Nucleus accumbens (tissue), 56 donors: Measurements from ENCODE around the gene NFASC.

Experiments
- DNase-seq, 56 donors: peaks; one replicate each; lab custom pipeline; 2025; lab: John Stamatoyannopoulos, UW

Gene NFASC

DNA sequence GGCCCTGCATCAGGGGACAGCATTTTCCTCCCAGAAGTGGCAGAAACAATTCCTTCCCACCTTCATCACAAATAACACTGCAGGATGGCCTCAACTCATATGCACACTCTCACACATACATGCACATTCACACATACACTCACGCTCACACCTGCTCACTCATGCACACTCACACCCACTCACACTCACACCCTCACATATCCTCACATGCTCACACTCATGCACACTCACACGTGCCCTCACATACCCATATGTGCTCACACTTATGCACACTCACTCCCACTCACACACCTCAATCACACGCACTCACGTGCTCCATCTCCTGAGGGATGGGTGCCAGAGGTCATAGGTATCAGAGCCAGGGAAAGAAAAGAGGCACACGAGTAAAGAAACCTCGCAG, 77.1 kb downstream of the NFASC start:
- no peak for DNase-seq

- peak in 6 of 56 donors; percentile 12 to 28 (median 26) for DNase-seq
Observed at GRCh38 chr1:204950353-204951001, 79.8 kb downstream of the NFASC start.

GRCh38 chr1:204958317-204959307, 88.0 kb downstream of the NFASC start:
- no peak for DNase-seq

- DNase-seq: peak in 6 of 56 donors; percentile 20 to 42 (median 27)
Observed at GRCh38 chr1:204959374-204959773, 88.7 kb downstream of the NFASC start.

DNA sequence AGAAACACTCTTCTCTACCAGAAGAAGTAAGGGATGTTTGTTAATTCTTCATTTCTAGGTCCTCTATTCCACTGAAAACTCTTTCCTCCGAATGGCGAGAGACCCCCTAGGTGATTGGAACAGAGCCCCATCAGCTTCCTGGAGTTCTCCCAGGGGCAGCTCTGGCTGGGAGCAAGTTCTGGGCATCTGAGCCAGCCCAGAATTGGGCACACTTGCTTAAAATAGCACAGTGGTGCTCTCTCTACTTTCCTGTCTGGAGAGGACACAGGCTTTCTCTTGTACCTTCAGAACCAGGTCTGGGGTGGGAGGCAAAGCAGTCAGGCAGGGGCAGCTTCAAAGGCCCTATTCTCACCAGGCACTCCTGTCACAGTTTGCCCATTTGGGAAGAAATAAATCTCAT, 89.2 kb downstream of the NFASC start:
- DNase-seq: peak in 1 of 56 donors; percentile 6

DNA sequence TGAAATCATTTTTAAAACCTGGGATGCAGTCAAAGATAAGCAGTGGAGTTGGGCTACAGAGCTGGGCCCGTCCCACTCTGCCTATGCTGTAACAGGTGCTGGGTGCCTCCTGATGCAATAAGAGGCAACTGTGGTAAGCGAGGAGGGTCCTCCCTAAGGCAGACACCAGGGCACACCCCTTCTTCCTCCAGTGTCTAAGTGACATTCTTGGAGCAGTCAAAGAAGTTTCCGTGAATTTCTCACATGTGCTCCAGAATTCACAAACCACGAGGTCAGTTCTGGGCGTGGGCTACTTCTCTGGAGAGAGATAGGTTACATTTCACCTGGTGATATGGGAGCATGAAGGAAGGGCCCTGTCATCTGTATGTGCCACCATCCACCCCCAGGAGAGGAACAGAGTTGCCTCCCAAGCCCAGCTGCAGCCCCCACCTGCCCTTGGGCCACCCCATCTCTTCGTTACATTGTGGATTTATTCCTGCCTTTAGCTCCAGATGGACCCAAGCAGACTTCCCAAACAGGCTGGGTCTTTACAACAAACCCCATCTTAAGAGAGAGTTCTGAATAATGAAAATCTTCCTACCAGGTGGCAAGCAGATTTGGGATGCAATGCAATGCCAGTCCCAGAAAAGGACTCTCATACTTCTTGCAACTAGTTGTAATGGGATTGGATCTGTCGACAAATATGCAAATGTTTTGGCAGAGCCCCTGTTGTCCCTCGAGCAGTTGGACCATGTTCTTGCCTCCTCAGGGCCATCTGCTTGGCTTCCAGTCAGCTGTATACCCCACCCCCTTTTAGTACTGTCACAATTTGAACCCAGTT, 89.9 kb downstream of the NFASC start:
- DNase-seq: no peak

DNA sequence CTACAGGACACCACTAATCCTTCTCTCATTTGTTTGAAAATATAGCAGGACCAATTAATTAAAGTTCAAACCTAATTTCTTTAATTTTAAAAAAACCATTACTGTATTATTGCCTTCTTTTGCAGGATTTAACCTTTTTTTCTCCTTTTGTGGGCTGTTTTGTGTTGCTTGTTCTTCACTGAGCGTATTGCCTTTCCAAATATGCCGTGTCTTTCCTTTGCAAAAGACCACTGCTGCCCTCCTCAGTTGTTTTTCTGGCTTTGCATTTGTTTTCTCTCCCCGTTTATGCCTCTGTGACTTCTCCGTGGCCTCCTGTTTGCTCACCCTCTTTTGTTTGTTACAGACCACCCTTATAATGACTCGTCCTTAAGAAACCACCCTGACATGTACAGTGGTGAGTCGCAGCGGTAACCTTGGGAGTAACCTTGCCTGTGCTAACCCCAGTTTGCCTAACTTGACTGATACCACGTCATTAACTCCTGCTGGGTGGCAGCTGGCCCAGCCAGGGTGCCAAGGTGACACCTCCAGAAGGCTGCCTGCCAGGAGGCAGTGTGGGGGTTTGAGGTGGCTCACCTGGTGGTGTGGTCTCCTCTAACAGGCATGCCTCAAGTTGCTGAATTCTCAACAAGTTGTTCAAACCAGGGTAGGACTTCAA, 91.2 kb downstream of the NFASC start:
- no peak for DNase-seq

DNA sequence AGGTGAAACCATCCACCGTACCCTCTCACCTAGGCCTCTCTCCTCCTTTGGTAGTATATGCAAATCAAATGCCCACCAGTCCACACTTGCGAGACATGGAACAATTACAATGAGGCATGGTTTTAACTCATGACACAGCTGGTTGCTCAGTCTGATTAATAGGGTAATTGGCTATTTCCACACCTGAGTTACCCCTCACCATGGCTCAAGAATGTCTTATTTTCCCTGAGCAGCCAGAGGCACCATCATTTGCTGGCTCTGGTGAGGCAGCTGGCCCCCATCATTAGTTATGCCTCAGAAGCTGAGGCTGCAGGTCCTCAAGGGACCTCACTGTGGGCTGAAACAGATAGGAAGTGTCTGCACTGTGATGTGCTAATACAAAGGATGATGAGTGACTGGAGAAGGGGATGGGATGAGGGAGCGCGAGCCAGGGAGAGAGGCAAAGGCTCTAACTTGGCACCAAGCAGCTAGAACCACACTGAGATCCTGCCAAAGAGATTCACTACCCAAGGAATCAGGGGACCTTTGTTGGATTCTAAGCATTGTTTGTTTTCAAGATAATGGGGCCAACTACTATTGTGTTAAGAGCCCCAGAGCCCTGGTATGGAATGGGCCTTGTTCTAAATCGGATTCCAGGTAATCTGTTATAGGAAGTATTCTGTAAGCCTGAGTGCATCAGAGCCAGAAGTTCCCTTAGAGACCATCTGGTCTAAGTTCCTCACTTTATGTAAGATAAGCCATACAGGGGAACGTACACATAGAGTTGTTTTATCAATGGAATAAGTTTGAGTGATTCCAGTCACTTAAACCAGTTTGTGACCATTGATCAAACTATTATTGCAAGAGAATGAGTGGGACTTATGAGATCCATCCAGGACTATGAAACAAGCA, 92.3 kb downstream of the NFASC start:
- DNase-seq: no peak

- no peak for DNase-seq
Observed at GRCh38 chr1:204967451-204967850, 96.8 kb downstream of the NFASC start.

DNA sequence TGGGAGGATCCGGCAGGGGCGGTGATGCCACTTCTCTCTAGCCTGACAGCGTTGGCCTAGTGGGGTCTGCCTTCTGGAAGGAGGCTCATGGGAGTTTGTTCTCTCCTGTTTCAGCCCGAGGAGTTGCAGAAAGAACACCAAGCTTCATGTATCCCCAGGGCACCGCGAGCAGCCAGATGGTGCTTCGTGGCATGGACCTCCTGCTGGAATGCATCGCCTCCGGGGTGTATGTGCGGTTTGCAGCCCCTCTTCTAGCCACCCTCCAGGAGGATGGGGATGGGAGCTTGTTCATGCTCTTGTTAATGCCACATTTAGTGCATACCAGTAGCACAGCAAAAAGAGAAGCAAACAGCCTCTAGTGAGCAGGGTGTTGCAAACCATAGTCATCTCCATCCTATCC, 97.5 kb downstream of the NFASC start:
- no peak for DNase-seq

- DNase-seq: no peak
Observed at GRCh38 chr1:204968951-204969350, 98.3 kb downstream of the NFASC start.

DNA sequence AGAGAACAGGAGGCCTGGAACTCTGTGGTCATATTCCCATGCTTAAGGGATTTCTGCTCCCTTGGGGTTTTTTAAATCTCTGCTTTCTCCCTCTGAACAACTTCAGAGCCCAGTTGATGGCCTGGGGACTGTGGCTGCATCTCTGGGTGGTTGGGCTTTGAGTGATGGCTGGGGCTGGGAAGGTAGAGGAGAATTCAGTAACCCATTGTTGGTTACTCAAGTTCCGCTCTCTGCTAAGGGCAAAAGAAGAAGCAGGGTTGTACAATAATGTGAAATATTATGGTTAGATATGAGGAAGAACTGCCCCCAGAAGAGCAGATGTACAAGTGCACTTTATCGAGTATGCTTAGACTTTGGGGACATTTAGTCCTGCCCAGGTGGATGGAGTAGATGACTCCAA, 100.3 kb downstream of the NFASC start:
- DNase-seq: no peak

DNA sequence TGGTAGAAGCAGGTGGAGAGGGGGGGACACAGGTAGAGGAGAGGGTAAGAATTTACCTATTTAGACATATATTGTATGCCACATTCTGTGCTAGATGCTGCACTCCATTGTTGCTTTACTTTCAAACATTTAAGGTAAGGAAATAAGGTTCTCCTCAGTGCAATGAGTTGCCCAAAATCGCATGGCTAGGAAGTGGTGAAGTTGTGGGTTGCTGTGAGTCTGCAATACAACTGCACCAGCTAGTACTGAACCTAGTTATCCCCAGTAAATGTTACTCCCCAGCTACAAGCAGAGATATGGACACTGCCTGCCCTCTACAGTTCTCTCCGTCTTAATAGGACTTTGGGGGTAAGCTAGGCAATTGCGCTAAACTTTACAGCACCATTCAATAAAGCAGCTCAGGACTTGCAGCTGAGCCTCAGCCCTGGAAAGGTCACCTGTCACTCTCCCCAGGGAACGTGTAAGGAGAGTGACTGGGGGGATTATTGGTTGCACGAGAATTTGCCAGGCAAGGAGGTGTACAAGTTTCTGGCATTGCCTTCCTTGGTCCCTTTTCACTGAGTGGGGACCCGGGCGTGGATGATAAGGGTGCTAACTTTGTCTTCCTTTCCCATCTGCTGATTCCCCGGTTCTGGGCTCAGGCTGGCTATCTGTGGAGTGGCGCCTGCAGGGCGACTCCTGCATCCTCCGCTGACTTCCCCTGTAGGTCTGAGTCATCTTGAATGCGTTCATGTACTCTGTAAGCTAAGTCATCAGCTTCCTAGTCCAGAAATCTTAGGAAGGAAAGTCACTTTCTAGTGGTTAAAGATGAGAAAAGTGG, 101.1 kb downstream of the NFASC start:
- no peak for DNase-seq

DNA sequence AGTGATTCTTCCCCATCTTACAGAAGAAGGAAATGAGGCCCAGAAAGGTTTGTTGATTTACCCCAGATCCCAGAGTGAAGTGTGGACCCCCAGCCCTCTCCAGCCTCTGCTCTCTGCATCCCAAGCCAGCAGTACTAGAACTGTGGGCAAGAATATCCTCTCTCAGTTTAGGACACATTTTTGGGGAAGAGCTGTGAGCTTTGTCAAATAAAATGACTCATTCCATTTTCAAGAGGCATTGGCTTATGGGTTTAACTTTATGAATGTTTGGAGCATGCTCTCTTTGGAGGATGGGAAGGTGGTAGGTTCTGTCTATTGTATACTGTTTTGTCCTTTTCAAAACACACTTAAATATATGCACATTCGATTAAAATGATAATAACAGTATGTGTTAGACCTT, 101.8 kb downstream of the NFASC start:
- no peak for DNase-seq

DNA sequence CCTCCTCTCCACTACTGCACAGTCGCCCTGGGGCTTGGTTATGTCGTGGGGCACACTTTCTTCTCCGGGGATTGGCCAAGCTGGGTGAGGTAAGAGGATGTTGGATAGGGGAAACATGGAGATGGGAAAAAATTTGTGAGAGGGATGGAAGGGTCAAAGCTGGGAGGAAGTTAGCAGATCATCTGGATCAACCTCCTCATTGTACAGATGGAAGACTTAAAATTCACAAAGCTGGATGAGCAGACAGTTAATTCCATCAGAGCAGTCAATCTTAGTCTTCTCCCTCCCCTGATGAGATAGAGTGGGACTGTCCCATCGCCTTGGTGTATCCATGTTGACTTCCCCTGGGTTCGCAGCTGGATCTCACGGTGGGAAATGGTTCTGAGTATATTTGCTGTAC, 102.8 kb downstream of the NFASC start:
- no peak for DNase-seq

GRCh38 chr1:204974327-204974726, 103.7 kb downstream of the NFASC start:
- no peak for DNase-seq

- no peak for DNase-seq
Observed at GRCh38 chr1:204975021-204975420, 104.4 kb downstream of the NFASC start.

GRCh38 chr1:204975568-204976235, 105.0 kb downstream of the NFASC start:
- DNase-seq: peak in 27 of 56 donors; percentile 5 to 68 (median 26)
